ENCODE measurements around the gene SWAP70.

Gene SWAP70

GRCh38 chr11:9665749-9666148 lies 1.9 kb downstream of the SWAP70 start:
- Mint-ChIP-seq H3K4me3 (peak overlapping the region; percentile 84), H3K27me3 (peaks cover 34% of the 10 kb centered on the region), H3K27ac (peak overlapping the region; percentile 67), H3K9me3 (peaks cover 11% of the 10 kb centered on the region), H3K4me1 (ENCODE audit: low read depth) (peaks cover 25% of the 10 kb centered on the region), H3K36me3 (ENCODE audit: low read depth) (peaks cover 19% of the 10 kb centered on the region)

- Mint-ChIP-seq H3K4me3 (no peak overlapping the region), H3K27ac (no peak overlapping the region), H3K9me3 (peaks cover 11% of the 10 kb centered on the region), H3K36me3 (ENCODE audit: low read depth) (peaks cover 16% of the 10 kb centered on the region), H3K27me3 (peaks cover 7% of the 10 kb centered on the region), H3K4me1 (ENCODE audit: low read depth) (peaks cover 4% of the 10 kb centered on the region)
Measured at GRCh38 chr11:9669954-9670353, 6.1 kb downstream of the SWAP70 start.

- H3K36me3 Mint-ChIP-seq (ENCODE audit: low read depth) = no peaks in the 10 kb centered on the region
- H3K4me1 Mint-ChIP-seq (ENCODE audit: low read depth) = peaks cover 4% of the 10 kb centered on the region
- H3K27ac Mint-ChIP-seq = no peak overlapping the region
- no peaks in the 10 kb centered on the region for H3K27me3 Mint-ChIP-seq
- no peak overlapping the region for H3K4me3 Mint-ChIP-seq
- no peaks in the 10 kb centered on the region for H3K9me3 Mint-ChIP-seq
Measured at GRCh38 chr11:9672288-9672916, 8.5 kb downstream of the SWAP70 start.

DNA sequence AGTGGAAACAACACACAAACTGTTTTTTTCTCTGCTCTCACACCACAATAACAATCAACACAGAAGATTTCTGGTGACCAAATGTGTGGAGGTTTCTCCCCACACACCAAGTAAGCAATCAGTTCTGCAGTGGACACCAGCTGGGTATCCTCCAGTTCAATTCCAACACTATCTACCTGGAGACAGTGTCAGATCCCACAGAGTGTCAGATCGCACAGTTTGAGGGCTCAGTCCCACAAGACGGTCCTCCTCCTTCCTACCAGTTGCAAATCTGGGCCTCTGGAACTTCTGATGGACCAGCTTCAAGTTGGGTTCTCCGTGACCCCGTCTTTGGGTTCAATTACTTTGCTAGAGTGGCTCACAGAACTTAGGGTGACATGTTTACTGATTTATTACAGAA lies 9.0 kb downstream of the SWAP70 start:
- Mint-ChIP-seq H3K9me3 (no peaks in the 10 kb centered on the region), H3K36me3 (ENCODE audit: low read depth) (no peaks in the 10 kb centered on the region), H3K4me1 (ENCODE audit: low read depth) (peaks cover 4% of the 10 kb centered on the region), H3K4me3 (no peak overlapping the region), H3K27ac (no peak overlapping the region), H3K27me3 (no peaks in the 10 kb centered on the region)

GRCh38 chr11:9675691-9676090 lies 11.8 kb downstream of the SWAP70 start:
- Mint-ChIP-seq H3K4me1 (ENCODE audit: low read depth) (peaks cover 10% of the 10 kb centered on the region), H3K27ac (no peak overlapping the region), H3K36me3 (ENCODE audit: low read depth) (no peaks in the 10 kb centered on the region), H3K9me3 (no peaks in the 10 kb centered on the region), H3K27me3 (no peaks in the 10 kb centered on the region), H3K4me3 (no peak overlapping the region)

DNA sequence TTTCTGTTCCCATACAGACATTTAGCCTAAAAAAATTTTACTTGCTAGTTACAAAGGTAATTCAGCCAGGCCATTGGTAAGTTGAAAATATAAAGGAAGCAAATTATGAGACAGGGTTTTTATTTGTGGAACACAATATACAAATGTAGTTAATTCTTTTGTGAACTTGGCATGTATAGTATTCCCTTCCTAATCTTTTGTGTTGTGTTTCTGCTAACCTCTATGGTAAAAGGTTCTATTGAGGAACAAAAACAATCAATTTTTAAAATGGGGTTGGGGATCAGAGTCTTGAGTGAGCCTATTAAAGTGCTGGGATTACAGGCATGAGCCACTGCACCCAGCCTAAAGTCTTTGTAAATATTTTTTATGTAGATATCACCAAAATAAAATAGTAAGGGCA lies 14.1 kb downstream of the SWAP70 start:
- Mint-ChIP-seq H3K9me3 (no peaks in the 10 kb centered on the region), H3K4me1 (ENCODE audit: low read depth) (peaks cover 10% of the 10 kb centered on the region), H3K27me3 (no peaks in the 10 kb centered on the region), H3K36me3 (ENCODE audit: low read depth) (no peaks in the 10 kb centered on the region), H3K4me3 (no peak overlapping the region), H3K27ac (no peak overlapping the region)

- H3K27me3 Mint-ChIP-seq = no peaks in the 10 kb centered on the region
- H3K9me3 Mint-ChIP-seq = no peaks in the 10 kb centered on the region
- H3K4me1 Mint-ChIP-seq (ENCODE audit: low read depth) = peaks cover 7% of the 10 kb centered on the region
- H3K36me3 Mint-ChIP-seq (ENCODE audit: low read depth) = no peaks in the 10 kb centered on the region
- no peak overlapping the region for H3K4me3 Mint-ChIP-seq
- H3K27ac Mint-ChIP-seq = no peak overlapping the region
Measured at GRCh38 chr11:9678576-9678975, 14.7 kb downstream of the SWAP70 start.

GRCh38 chr11:9680028-9680427 lies 16.2 kb downstream of the SWAP70 start:
- H3K36me3 Mint-ChIP-seq (ENCODE audit: low read depth) = no peaks in the 10 kb centered on the region
- no peaks in the 10 kb centered on the region for H3K9me3 Mint-ChIP-seq
- no peaks in the 10 kb centered on the region for H3K27me3 Mint-ChIP-seq
- H3K4me1 Mint-ChIP-seq (ENCODE audit: low read depth) = peaks cover 9% of the 10 kb centered on the region
- H3K4me3 Mint-ChIP-seq = no peak overlapping the region
- H3K27ac Mint-ChIP-seq = no peak overlapping the region

GRCh38 chr11:9681583-9682372 lies 17.9 kb downstream of the SWAP70 start:
- Mint-ChIP-seq H3K27me3 (no peaks in the 10 kb centered on the region), H3K4me3 (no peak overlapping the region), H3K27ac (no peak overlapping the region), H3K36me3 (ENCODE audit: low read depth) (no peaks in the 10 kb centered on the region), H3K9me3 (no peaks in the 10 kb centered on the region), H3K4me1 (ENCODE audit: low read depth) (peaks cover 9% of the 10 kb centered on the region)

- Mint-ChIP-seq H3K9me3 (no peaks in the 10 kb centered on the region), H3K4me1 (ENCODE audit: low read depth) (peaks cover 3% of the 10 kb centered on the region), H3K4me3 (no peak overlapping the region)
Measured at GRCh38 chr11:9687711-9688477, 24.0 kb downstream of the SWAP70 start.

GRCh38 chr11:9688716-9689511 lies 25.0 kb downstream of the SWAP70 start:
- Mint-ChIP-seq H3K4me1 (ENCODE audit: low read depth) (no peaks in the 10 kb centered on the region), H3K27me3 (no peaks in the 10 kb centered on the region), H3K9me3 (no peaks in the 10 kb centered on the region), H3K36me3 (ENCODE audit: low read depth) (peaks cover under 1% of the 10 kb centered on the region), H3K27ac (no peak overlapping the region), H3K4me3 (no peak overlapping the region)

More at GRCh38 chr11:9687711-9688477, 24.0 kb downstream of the SWAP70 start:
- Mint-ChIP-seq H3K27ac (no peak overlapping the region), H3K27me3 (no peaks in the 10 kb centered on the region), H3K36me3 (ENCODE audit: low read depth) (no peaks in the 10 kb centered on the region)

- Mint-ChIP-seq H3K27ac (no peak overlapping the region), H3K4me1 (ENCODE audit: low read depth) (peaks cover 3% of the 10 kb centered on the region), H3K27me3 (no peaks in the 10 kb centered on the region), H3K36me3 (ENCODE audit: low read depth) (peaks cover 9% of the 10 kb centered on the region), H3K9me3 (no peaks in the 10 kb centered on the region), H3K4me3 (no peak overlapping the region)
Measured at GRCh38 chr11:9689721-9690120, 25.8 kb downstream of the SWAP70 start.

DNA sequence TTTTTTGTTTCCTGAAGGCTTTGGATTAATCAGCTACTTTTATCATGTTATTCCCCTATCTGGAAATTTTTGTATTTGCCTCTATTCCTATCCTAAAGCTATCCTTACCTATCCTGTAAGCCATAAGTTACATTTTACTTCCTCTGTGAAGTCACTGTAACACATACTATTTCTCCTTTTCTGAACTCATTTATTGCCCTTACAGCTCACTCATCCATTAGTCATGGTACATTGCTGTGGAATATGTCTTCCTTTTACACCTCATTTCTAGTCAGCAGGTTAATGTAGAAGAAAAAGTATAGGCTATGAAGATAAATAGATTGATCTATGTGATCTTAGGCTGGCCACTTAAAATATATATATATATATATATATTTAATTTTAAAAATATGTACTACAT lies 28.0 kb downstream of the SWAP70 start:
- H3K4me3 Mint-ChIP-seq = no peak overlapping the region
- peaks cover 23% of the 10 kb centered on the region for H3K36me3 Mint-ChIP-seq (ENCODE audit: low read depth)
- no peak overlapping the region for H3K27ac Mint-ChIP-seq
- H3K27me3 Mint-ChIP-seq = no peaks in the 10 kb centered on the region
- H3K9me3 Mint-ChIP-seq = no peaks in the 10 kb centered on the region
- H3K4me1 Mint-ChIP-seq (ENCODE audit: low read depth) = peaks cover 3% of the 10 kb centered on the region

DNA sequence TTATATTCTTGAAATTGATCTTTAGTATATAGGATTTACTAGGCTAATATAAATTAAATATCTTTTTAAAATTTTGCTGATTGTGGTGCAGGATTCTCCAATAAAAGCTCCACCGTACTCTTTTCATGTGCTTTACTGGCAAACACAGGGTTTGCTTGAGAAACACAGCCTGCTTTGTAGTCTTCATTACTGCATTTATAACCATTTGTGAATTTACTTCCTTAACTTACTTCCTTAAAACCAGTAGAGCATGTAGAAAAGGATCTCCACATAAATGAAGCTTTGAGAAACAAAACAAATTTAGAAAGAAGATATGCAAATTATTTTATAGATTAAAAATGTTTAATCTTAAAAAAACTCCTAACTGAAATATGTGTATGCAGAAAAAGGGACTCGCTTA lies 28.8 kb downstream of the SWAP70 start:
- no peak overlapping the region for H3K4me3 Mint-ChIP-seq
- H3K4me1 Mint-ChIP-seq (ENCODE audit: low read depth) = peaks cover 3% of the 10 kb centered on the region
- H3K9me3 Mint-ChIP-seq = no peaks in the 10 kb centered on the region
- H3K27ac Mint-ChIP-seq = no peak overlapping the region
- H3K36me3 Mint-ChIP-seq (ENCODE audit: low read depth) = peaks cover 28% of the 10 kb centered on the region
- H3K27me3 Mint-ChIP-seq = no peaks in the 10 kb centered on the region

Data from stimulated activated naive CD8-positive, alpha-beta T cell treated with anti-CD3 and anti-CD28 coated beads, Interleukin-15, Interleukin-2, amounts not matched to agents 100 ng/mL and 50 ng/mL, for 24 hours (primary cell).